Measurements from ENCODE around the gene PDE11A. TPM values are rescaled to one million over a fixed set of nuclear protein-coding genes. Genes with fewer than 3 reads are reported as not detected.

The PDE11A gene
- total RNA-seq, 1 donor from 2014 or later = 0.75 TPM

GRCh38 chr2:177712462-177712861, 360.1 kb downstream of the PDE11A start:
- no peaks in the 10 kb centered on the region for H3K4me1 ChIP-seq
- H3K27ac ChIP-seq = no peak overlapping the region
- no peaks in the 10 kb centered on the region for H3K36me3 ChIP-seq
- intact Hi-C loops (cut with DNase I) = no loop called here
- DNase-seq (ENCODE audit: low spot score in 2 of 2) = no peak
- no peaks in the 10 kb centered on the region for H3K9me3 ChIP-seq
- H3K27me3 ChIP-seq = no peaks in the 10 kb centered on the region
- H3K4me3 ChIP-seq = no peak overlapping the region
- no peak for TF ChIP-seq CTCF (IDR thresholded peaks at IDR 0.05)

GRCh38 chr2:177711483-177712265, 360.9 kb downstream of the PDE11A start:
- H3K4me3 ChIP-seq = no peak overlapping the region
- no peaks in the 10 kb centered on the region for H3K4me1 ChIP-seq
- no peaks in the 10 kb centered on the region for H3K27me3 ChIP-seq
- H3K27ac ChIP-seq = no peak overlapping the region
- intact Hi-C loops (cut with DNase I) = no loop called here
- no peaks in the 10 kb centered on the region for H3K36me3 ChIP-seq
- no peak for TF ChIP-seq CTCF (IDR thresholded peaks at IDR 0.05)
- H3K9me3 ChIP-seq = no peaks in the 10 kb centered on the region
- no peak for DNase-seq (ENCODE audit: low spot score in 2 of 2)

DNA sequence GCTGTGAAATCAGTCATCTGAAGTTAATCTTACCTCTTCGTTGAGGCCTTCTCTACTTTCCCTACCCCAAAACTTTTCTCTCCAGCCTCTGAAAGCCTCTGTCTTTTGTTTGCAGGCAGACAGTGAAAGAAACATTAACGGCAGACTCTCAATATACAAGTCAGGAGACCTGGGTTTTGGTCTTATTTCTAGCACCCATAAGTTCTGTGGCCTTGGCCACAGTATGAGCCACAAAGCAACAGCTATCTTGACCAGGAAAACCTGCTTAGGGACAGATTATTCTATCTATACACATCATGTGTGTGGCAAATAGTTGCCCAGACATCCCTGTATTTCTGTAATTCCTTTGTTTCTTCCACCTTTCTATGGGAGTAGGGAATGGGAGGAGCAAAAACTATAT, 361.7 kb downstream of the PDE11A start:
- TF ChIP-seq CTCF (IDR thresholded peaks at IDR 0.05) = no peak
- Histone ChIP-seq H3K36me3 (no peaks in the 10 kb centered on the region), H3K27me3 (no peaks in the 10 kb centered on the region), H3K27ac (no peak overlapping the region), H3K4me1 (no peaks in the 10 kb centered on the region), H3K9me3 (no peaks in the 10 kb centered on the region), H3K4me3 (no peak overlapping the region)
- DNase-seq (ENCODE audit: low spot score in 2 of 2) = no peak
- intact Hi-C loops (cut with DNase I) = no loop called here

DNA sequence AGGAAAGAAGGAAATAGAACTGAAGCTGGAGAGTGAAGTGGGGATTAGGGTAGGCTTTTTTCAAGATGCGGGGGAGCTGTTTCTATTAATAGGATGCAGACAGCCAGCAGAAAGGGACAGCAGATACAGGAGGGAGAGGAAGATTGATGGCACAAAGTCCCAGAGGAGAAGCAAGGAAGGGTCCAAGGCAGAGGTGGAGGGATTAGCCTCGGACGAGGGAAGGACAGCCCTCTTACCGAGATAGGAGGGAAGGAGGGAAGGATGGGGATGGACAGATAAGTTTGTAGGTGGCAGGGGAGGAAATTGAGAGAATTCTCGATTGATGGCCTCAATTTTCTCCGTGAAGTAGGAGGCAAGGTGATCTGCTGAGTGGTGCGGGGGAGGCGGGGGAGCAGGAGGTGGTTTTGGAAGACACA, 362.6 kb downstream of the PDE11A start:
- intact Hi-C loops (cut with DNase I) = no loop called here
- H3K9me3 ChIP-seq = no peaks in the 10 kb centered on the region
- H3K4me1 ChIP-seq = no peaks in the 10 kb centered on the region
- no peaks in the 10 kb centered on the region for H3K36me3 ChIP-seq
- no peak overlapping the region for H3K27ac ChIP-seq
- no peak for TF ChIP-seq CTCF (IDR thresholded peaks at IDR 0.05)
- DNase-seq (ENCODE audit: low spot score in 2 of 2) = no peak
- H3K4me3 ChIP-seq = no peak overlapping the region
- H3K27me3 ChIP-seq = no peaks in the 10 kb centered on the region

GRCh38 chr2:177708660-177709444, 363.7 kb downstream of the PDE11A start:
- Histone ChIP-seq H3K4me1 (no peaks in the 10 kb centered on the region), H3K4me3 (no peak overlapping the region), H3K27ac (no peak overlapping the region), H3K36me3 (no peaks in the 10 kb centered on the region), H3K27me3 (no peaks in the 10 kb centered on the region), H3K9me3 (no peaks in the 10 kb centered on the region)
- no peak for DNase-seq (ENCODE audit: low spot score in 2 of 2)
- no peak for TF ChIP-seq CTCF (IDR thresholded peaks at IDR 0.05)
- intact Hi-C loops (cut with DNase I) = no loop called here
